CD4-positive, alpha-beta memory T cell (primary cell): ENCODE measurements around the gene MRPL44. TPM values are rescaled to one million over a fixed set of nuclear protein-coding genes. Genes with fewer than 3 reads are reported as not detected.

Source experiments
- CTCF ChIA-PET: fragments of 350-600 bp; sonication (Branson Sonifier 250); formaldehyde crosslinking; loops from one replicate; lab custom pipeline; 2021; ENCODE audit warnings: inconsistent platforms; ENCODE audit not compliant: partially characterized antibody; lab: Charles Lee
- POLR2A ChIA-PET: fragments of 350-600 bp; sonication (Branson Sonifier 250); formaldehyde crosslinking; loops from one replicate; lab custom pipeline; 2021; ENCODE audit not compliant: partially characterized antibody; lab: Charles Lee
- DNase-seq, 5 donors: peaks; one replicate each; pipeline versions ENCODE4 v3.0.0 to v3.0.0-alpha.2; 2020 to 2022; ENCODE audit warnings: mixed read lengths in 1 of 5
- H3K27ac ChIP-seq: one replicate; pipeline ENCODE4 v1.7.0; 2013; ENCODE audit warnings: low read depth, low read length
- H3K27me3 ChIP-seq: 2 replicates; pipeline ENCODE4 v1.7.0; 2013; ENCODE audit warnings: mild to moderate bottlenecking, low read length, moderate library complexity; ENCODE audit not compliant: insufficient read depth
- H3K36me3 ChIP-seq: 2 replicates; pipeline ENCODE4 v1.7.0; 2013; ENCODE audit warnings: mild to moderate bottlenecking, low read length, moderate library complexity; ENCODE audit not compliant: insufficient read depth
- H3K4me1 ChIP-seq: 2 replicates; pipeline ENCODE4 v1.7.0; 2013; ENCODE audit warnings: mild to moderate bottlenecking, low read length, moderate library complexity; ENCODE audit not compliant: insufficient read depth
- H3K4me3 ChIP-seq, 2 donors: one replicate each; pipeline ENCODE4 v1.7.0; 2013; ENCODE audit warnings: low read length in 2 of 2, mild to moderate bottlenecking in 1 of 2
- H3K9me3 ChIP-seq, 2 donors: one replicate each; pipeline ENCODE4 v1.7.0; 2013; ENCODE audit warnings: low read length in 2 of 2, control low read depth in 1 of 2; ENCODE audit not compliant: control insufficient read depth in 1 of 2
- H3K27ac Mint-ChIP-seq, 7 donors: one replicate each; pipeline ENCODE4 v1.8.0; 2020 to 2021; ENCODE audit warnings: mixed read lengths in 7 of 7, mild to moderate bottlenecking in 6 of 7, inconsistent platforms in 3 of 7, moderate library complexity in 3 of 7
- H3K27me3 Mint-ChIP-seq, 2 donors: one replicate each; pipeline ENCODE4 v1.8.0; 2020 to 2021; ENCODE audit warnings: mixed read lengths in 2 of 2
- H3K36me3 Mint-ChIP-seq, 2 donors: one replicate each; pipeline ENCODE4 v1.8.0; 2020 to 2021; ENCODE audit warnings: mixed read lengths in 2 of 2, inconsistent platforms in 1 of 2, mild to moderate bottlenecking in 1 of 2
- H3K4me1 Mint-ChIP-seq, 4 donors: one replicate each; pipeline ENCODE4 v1.8.0; 2020 to 2021; ENCODE audit warnings: mixed read lengths in 4 of 4, mild to moderate bottlenecking in 1 of 4
- H3K4me3 Mint-ChIP-seq, 8 donors: one replicate each; pipeline ENCODE4 v1.8.0; 2020 to 2021; ENCODE audit warnings: mixed read lengths in 8 of 8, mild to moderate bottlenecking in 7 of 8, moderate library complexity in 6 of 8, inconsistent platforms in 3 of 8
- H3K9me3 Mint-ChIP-seq, 8 donors: one replicate each; pipeline ENCODE4 v1.8.0; 2020 to 2021; ENCODE audit warnings: mixed read lengths in 8 of 8, mild to moderate bottlenecking in 5 of 8, inconsistent platforms in 3 of 8, moderate library complexity in 1 of 8
- intact Hi-C: fragments of 100-400 bp; cut with micrococcal nuclease; formaldehyde crosslinking; loops from one replicate; pipeline ENCODE4 v1.15.1; 2023
- polyA plus RNA-seq, 2 donors: library from polyadenylated mRNA; unstranded; fragments of 300-500 nt; fragmentation: Illumina TruSeq; gene quantifications; one replicate each; pipeline ENCODE4 v1.2.3, GENCODE V29; 2021
- total RNA-seq, 2 experiments: library from RNA; stranded (reverse); gene quantifications; one replicate each; pipeline ENCODE4 v1.2.3, GENCODE V29; 2021

The MRPL44 gene
- total and polyA plus RNA-seq, 4 experiments from 2014 or later = 20.1 to 45.2 (median 24.3) TPM

DNA sequence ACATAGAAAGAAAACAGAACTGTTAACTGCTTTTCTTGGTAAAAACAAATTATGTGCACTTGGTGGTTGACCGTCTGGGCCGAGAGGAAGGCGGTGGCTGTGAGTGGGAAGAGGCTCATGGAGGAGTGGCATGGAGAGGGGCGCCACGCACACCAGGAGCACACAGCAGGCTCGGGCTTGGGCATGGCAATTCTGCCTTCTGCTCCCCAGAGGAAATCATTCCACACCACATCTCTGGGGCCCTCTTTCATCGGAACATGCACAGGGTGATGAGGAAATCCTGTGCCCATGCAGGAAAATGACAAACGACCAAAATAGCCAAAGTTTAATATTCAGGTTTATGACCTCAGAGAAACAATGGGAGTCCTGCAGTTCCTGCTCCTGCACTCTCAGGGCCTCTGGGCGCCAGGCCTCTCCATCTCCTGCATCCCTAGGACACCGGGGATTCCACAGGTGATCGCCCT is 38.6 kb upstream of the MRPL44 start:
- Histone ChIP-seq H3K27me3 (no peaks in the 10 kb centered on the region), H3K4me1 (no peaks in the 10 kb centered on the region), H3K9me3 (no peaks in the 10 kb centered on the region), H3K27ac (no peak overlapping the region), H3K36me3 (no peaks in the 10 kb centered on the region), H3K4me3 (no peak overlapping the region)
- peaks cover 16 to 35% (median 20%) of the 10 kb centered on the region in 4 donors for H3K4me1 Mint-ChIP-seq
- H3K36me3 Mint-ChIP-seq = peaks cover 20 to 31% of the 10 kb centered on the region in 2 donors
- no peak overlapping the region for H3K4me3 Mint-ChIP-seq
- CTCF ChIA-PET = no interaction called here
- H3K27ac Mint-ChIP-seq = no peak overlapping the region
- no peaks in the 10 kb centered on the region for H3K9me3 Mint-ChIP-seq
- no peaks in the 10 kb centered on the region for H3K27me3 Mint-ChIP-seq
- DNase-seq = no peak
- POLR2A ChIA-PET = no interaction called here
- intact Hi-C loops = no loop called here

DNA sequence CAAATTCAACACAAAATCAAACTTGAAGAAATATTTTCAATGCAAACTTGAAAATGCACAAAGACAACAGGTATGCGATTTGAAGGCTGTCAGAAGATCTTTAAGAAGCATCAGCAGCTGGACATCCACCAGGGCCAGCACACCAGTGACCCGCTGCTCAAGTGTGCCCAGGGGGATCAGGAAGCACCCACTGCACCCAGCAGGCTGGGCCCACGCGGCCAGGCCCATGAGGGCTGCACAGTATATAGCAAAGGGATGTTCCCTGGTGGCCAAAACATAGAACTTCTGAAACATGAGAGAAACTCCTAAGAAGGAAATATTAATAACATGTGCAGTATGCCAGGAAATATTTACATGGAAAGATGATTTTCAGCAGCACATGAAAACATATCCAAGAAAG is 37.2 kb upstream of the MRPL44 start:
- Histone ChIP-seq H3K27ac (no peak overlapping the region), H3K4me3 (no peak overlapping the region), H3K36me3 (no peaks in the 10 kb centered on the region), H3K9me3 (no peaks in the 10 kb centered on the region), H3K27me3 (no peaks in the 10 kb centered on the region), H3K4me1 (no peaks in the 10 kb centered on the region)
- Mint-ChIP-seq H3K27ac (no peak overlapping the region), H3K9me3 (no peaks in the 10 kb centered on the region), H3K4me1 (peaks cover 16 to 38% (median 18%) of the 10 kb centered on the region in 4 donors), H3K36me3 (peaks cover 22 to 25% of the 10 kb centered on the region in 2 donors), H3K27me3 (no peaks in the 10 kb centered on the region), H3K4me3 (no peak overlapping the region)
- CTCF ChIA-PET = no interaction called here
- POLR2A ChIA-PET = no interaction called here
- intact Hi-C loops = no loop called here
- DNase-seq = no peak

DNA sequence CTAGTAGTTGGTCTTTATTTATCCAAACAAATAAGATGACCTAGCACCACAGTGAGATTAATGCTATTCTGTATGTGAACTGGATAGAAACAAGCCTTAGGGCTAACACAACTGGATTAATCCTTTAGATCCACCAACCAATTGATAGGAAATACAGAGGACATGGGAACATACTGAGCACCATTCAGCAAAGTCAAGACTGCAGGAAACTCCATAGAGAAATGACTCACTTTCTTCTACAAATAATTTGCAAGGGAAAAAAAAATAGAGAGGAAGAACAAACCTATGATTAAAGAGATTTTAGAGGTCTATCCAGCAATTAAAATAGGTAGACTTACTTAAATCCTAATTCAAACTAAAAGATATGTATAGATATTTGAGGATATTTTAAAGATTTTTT is 36.1 kb upstream of the MRPL44 start:
- H3K9me3 ChIP-seq = no peaks in the 10 kb centered on the region
- Mint-ChIP-seq H3K4me1 (peaks cover 13 to 44% (median 22%) of the 10 kb centered on the region in 4 donors), H3K27ac (peak overlapping the region in 1 of 7 donors; percentile 44), H3K27me3 (no peaks in the 10 kb centered on the region), H3K9me3 (no peaks in the 10 kb centered on the region), H3K36me3 (peaks cover 16 to 17% of the 10 kb centered on the region in 2 donors), H3K4me3 (no peak overlapping the region)
- intact Hi-C loops = no loop called here
- no peaks in the 10 kb centered on the region for H3K36me3 ChIP-seq
- H3K27me3 ChIP-seq = no peaks in the 10 kb centered on the region
- POLR2A ChIA-PET = no interaction called here
- H3K27ac ChIP-seq = no peak overlapping the region
- DNase-seq = no peak
- H3K4me3 ChIP-seq = no peak overlapping the region
- CTCF ChIA-PET = interaction anchor here (1.4 kb wide), 1 partner anchor 9 kb away, joined by 3 read pairs; no protein-coding TSS in a partner anchor
- no peaks in the 10 kb centered on the region for H3K4me1 ChIP-seq

DNA sequence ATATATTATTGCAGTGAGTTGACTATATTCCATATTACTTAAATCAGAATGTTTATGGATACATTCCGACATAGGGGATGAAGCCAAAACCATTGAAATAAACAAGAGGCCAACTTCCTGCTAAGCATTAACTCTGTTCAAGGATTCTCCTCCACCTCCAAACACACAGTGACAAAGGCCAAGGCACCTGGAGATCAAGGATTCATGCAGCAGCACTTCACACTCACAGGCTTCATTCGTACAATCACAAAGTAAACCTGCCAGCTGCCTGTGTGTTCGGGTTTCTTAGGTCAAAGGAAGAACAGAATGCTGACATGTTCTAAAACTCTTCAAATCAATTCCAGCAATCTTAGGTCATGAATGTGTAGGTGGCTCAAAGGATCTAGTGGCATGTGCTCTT is 35.0 kb upstream of the MRPL44 start:
- peaks cover 8 to 14% of the 10 kb centered on the region in 2 donors for H3K36me3 Mint-ChIP-seq
- no peak overlapping the region for H3K27ac ChIP-seq
- ChIA-PET CTCF (no interaction called here), POLR2A (no interaction called here)
- H3K27ac Mint-ChIP-seq = peak overlapping the region in 2 of 7 donors; percentile 47 to 50
- no peak overlapping the region for H3K4me3 ChIP-seq
- no peaks in the 10 kb centered on the region for H3K27me3 Mint-ChIP-seq
- intact Hi-C loops = no loop called here
- peaks cover 0 to 2% (median 0%) of the 10 kb centered on the region in 8 donors for H3K9me3 Mint-ChIP-seq
- no peaks in the 10 kb centered on the region for H3K4me1 ChIP-seq
- DNase-seq = no peak
- H3K4me3 Mint-ChIP-seq = no peak overlapping the region
- no peaks in the 10 kb centered on the region for H3K9me3 ChIP-seq
- no peaks in the 10 kb centered on the region for H3K27me3 ChIP-seq
- H3K4me1 Mint-ChIP-seq = peaks cover 13 to 45% (median 21%) of the 10 kb centered on the region in 4 donors
- H3K36me3 ChIP-seq = no peaks in the 10 kb centered on the region

DNA sequence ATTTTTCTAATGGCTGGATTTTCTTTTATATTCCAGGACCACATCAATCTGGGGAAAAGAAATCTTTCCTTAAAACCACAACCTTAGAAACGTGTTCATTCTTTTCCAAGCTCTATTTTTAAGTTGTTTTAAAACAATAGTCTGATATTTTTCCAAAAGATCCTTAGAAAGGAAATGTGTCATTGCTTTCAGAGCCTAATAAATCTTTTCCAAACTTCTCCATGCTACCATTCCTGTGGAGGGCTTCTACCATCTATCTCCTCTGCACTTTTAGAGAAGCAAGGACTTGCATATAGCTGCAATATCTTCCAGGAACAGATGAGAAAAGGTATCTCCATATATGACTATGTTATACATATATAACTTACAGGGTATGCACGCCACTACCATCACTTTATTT is 33.3 kb upstream of the MRPL44 start:
- no peak overlapping the region for H3K27ac Mint-ChIP-seq
- Histone ChIP-seq H3K4me3 (no peak overlapping the region), H3K4me1 (peaks cover 5% of the 10 kb centered on the region), H3K36me3 (no peaks in the 10 kb centered on the region), H3K27ac (no peak overlapping the region), H3K27me3 (no peaks in the 10 kb centered on the region), H3K9me3 (no peaks in the 10 kb centered on the region)
- H3K27me3 Mint-ChIP-seq = no peaks in the 10 kb centered on the region
- peaks cover 6 to 15% of the 10 kb centered on the region in 2 donors for H3K36me3 Mint-ChIP-seq
- H3K4me1 Mint-ChIP-seq = peaks cover 21 to 54% (median 33%) of the 10 kb centered on the region in 4 donors
- peaks cover 0 to 2% (median 0%) of the 10 kb centered on the region in 8 donors for H3K9me3 Mint-ChIP-seq
- intact Hi-C loops = no loop called here
- CTCF ChIA-PET = no interaction called here
- no peak overlapping the region for H3K4me3 Mint-ChIP-seq
- POLR2A ChIA-PET = no interaction called here
- no peak for DNase-seq

DNA sequence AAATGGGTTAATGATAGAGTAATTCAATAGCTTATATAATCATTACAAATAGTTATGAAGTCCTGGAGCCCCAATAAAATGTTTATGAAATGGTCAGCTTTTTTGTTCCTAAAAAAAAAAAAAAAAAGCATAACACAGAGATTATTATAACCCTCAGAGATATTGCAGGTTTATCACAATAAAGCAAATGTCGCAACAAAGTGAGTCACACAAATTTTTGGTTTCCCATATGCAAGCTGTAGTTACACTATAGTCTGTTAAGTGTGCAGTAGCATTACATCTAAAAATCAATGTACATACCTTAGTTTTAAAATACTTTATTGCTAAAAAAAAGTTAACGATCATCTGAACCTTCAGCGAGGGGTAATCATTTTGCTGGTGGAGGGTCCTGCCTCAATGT is 32.2 kb upstream of the MRPL44 start:
- H3K36me3 Mint-ChIP-seq = peaks cover 6 to 15% of the 10 kb centered on the region in 2 donors
- POLR2A ChIA-PET = no interaction called here
- Histone ChIP-seq H3K36me3 (no peaks in the 10 kb centered on the region), H3K27me3 (no peaks in the 10 kb centered on the region), H3K4me3 (no peak overlapping the region), H3K27ac (no peak overlapping the region), H3K9me3 (no peaks in the 10 kb centered on the region), H3K4me1 (peaks cover 17% of the 10 kb centered on the region)
- H3K27ac Mint-ChIP-seq = no peak overlapping the region
- H3K9me3 Mint-ChIP-seq = peaks cover 0 to 2% (median 0%) of the 10 kb centered on the region in 8 donors
- no peak for DNase-seq
- H3K4me3 Mint-ChIP-seq = no peak overlapping the region
- CTCF ChIA-PET = interaction anchor here (1.0 kb wide), 1 partner anchor 12 kb away, joined by 4 read pairs; no protein-coding TSS in a partner anchor
- intact Hi-C loops = no loop called here
- peaks cover 30 to 58% (median 42%) of the 10 kb centered on the region in 4 donors for H3K4me1 Mint-ChIP-seq
- no peaks in the 10 kb centered on the region for H3K27me3 Mint-ChIP-seq

DNA sequence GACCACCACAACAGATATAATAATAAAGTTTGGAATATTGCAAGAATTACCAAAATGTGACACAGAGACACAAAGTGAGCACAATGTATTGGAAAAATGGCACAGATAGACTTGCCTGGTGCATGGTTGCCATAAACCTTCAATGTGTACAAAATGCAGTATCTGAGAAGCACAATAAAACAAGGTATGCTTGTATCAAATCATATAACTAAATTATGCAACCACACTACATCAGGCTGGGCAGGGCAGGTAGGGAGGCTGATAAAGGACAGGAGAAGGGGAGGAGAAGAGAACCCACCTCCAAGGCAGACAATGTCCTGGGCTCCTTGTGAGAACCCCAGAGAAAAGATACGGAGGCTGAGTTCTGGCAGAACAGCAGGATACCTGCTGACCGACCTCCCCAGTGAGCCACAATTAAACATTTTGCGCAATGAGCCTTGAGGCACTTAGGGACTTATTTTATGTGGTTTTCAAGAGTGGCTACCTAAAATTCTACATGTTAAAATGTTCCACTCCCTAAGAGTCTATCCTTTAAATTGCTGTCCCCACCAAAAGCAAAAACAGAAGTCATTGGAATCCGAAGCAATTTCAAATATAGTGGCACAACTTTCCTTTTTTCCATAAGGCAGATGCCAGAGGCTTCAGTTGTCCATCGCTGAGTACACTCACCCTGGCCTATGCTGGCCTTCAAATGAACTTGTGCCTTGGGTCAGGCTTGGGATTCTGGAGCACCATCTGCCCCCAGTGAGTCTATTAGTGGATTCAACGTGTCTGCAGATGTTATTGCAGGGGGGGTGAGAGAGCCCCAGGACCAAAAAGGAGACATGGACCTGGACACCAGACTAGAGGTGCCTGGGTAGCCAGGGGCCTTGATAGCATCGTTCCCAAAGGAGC is 28.9 kb upstream of the MRPL44 start:
- ChIA-PET CTCF (no interaction called here), POLR2A (interaction anchor here (3.0 kb wide), 1 partner anchor 17 kb away, joined by 13 read pairs; the partner anchor contains the start of gene WDFY1)
- H3K4me1 ChIP-seq = peaks cover 33% of the 10 kb centered on the region
- Mint-ChIP-seq H3K9me3 (peaks cover 0 to 2% (median 0%) of the 10 kb centered on the region in 8 donors), H3K27ac (peak overlapping the region in 5 of 7 donors; percentile 36 to 85 (median 72)), H3K4me3 (peak overlapping the region in 5 of 8 donors; percentile 23 to 63 (median 46)), H3K4me1 (peaks cover 32 to 65% (median 52%) of the 10 kb centered on the region in 4 donors), H3K27me3 (no peaks in the 10 kb centered on the region), H3K36me3 (peaks cover 1 to 10% of the 10 kb centered on the region in 2 donors)
- no peak for DNase-seq
- H3K27ac ChIP-seq = no peak overlapping the region
- H3K36me3 ChIP-seq = no peaks in the 10 kb centered on the region
- H3K4me3 ChIP-seq = no peak overlapping the region
- no peaks in the 10 kb centered on the region for H3K27me3 ChIP-seq
- intact Hi-C loops = no loop called here
- no peaks in the 10 kb centered on the region for H3K9me3 ChIP-seq
